K562 (cell line): ENCODE measurements around the gene MSN.

Experiments used
- ATF7 ChIP-seq: fragments of 450-650 bp; IDR thresholded peaks from 2 replicates; pipeline ENCODE4 v1.7.1; 2014; ENCODE audit warnings: mild to moderate bottlenecking, moderate library complexity
- CHD2 ChIP-seq: IDR thresholded peaks from 2 replicates; pipeline ENCODE4 v1.6.1; 2011; ENCODE audit warnings: low read depth, low read length
- EP300 ChIP-seq: IDR thresholded peaks from 2 replicates; pipeline ENCODE4 v1.6.1; 2012; ENCODE audit warnings: low read length, improper control_type of control experiment
- NFATC3 ChIP-seq: fragments of 450-650 bp; IDR thresholded peaks from 2 replicates; pipeline ENCODE4 v1.6.1; 2017; ENCODE audit warnings: mild to moderate bottlenecking
- PKNOX1 ChIP-seq: fragments of 450-650 bp; IDR thresholded peaks from 2 replicates; pipeline ENCODE4 v1.6.1; 2016
- POLR2A ChIP-seq: fragments of 450-650 bp; conservative IDR thresholded peaks from 2 replicates; pipeline ENCODE4 v1.6.1; 2016
- TCF7 ChIP-seq: sonication (generic); IDR thresholded peaks from 2 replicates; pipeline ENCODE4 v1.6.1; 2016; ENCODE audit warnings: antibody characterized with exemption, borderline replicate concordance

- TF ChIP-seq TCF7 (no peak), ATF7 (no peak), NFATC3 (no peak), POLR2A (no peak), CHD2 (no peak), PKNOX1 (no peak), EP300 (no peak)
Observed at GRCh38 chrX:65689377-65689776, 21.9 kb downstream of the MSN start.
